B cell (primary cell): ENCODE results near the gene RIN2. TPM values are rescaled to one million over a fixed set of nuclear protein-coding genes. Genes with fewer than 3 reads are reported as not detected.

Experiments
- ATAC-seq: fragments of 200-7000 bp; cut with Tn5 transposase; one replicate; pipeline ENCODE4 v1.10.0; 2021; ENCODE audit warnings: low read depth, mild to moderate bottlenecking, moderate number of reproducible peaks, moderate library complexity
- CTCF ChIA-PET: fragments of 350-600 bp; sonication (Branson Sonifier 250); formaldehyde crosslinking; loops from one replicate; lab custom pipeline; 2021; ENCODE audit warnings: antibody characterized with exemption, inconsistent platforms; lab: Charles Lee
- POLR2A ChIA-PET: fragments of 350-600 bp; sonication (Branson Sonifier 250); formaldehyde crosslinking; loops from one replicate; lab custom pipeline; 2021; ENCODE audit warnings: antibody characterized with exemption; lab: Charles Lee
- DNase-seq: peaks from one replicate; pipeline ENCODE4 v3.0.0; 2013
- H2AFZ ChIP-seq: 2 replicates; pipeline ENCODE4 v1.6.1; 2012; ENCODE audit warnings: mild to moderate bottlenecking, low read depth, low read length; ENCODE audit not compliant: insufficient read depth, poor library complexity, severe bottlenecking
- H3K27ac ChIP-seq, 2 donors: 1 replicate in 1 of 2; 2 replicates in 1 of 2; pipeline ENCODE4 v1.5.1; 2012 to 2013; ENCODE audit warnings: low read length in 2 of 2, mild to moderate bottlenecking in 2 of 2, moderate library complexity in 1 of 2
- H3K27me3 ChIP-seq, 4 experiments: fragments of 200-600 bp in 1 of 4; sonication (generic) in 1 of 4; replicated peaks in 1 of 4; 1 replicate in 2 of 4; 2 replicates in 2 of 4; pipeline versions ENCODE4 v1.6.1 to v1.7.0; 2013 to 2016; ENCODE audit warnings: low read length in 3 of 4, mild to moderate bottlenecking in 2 of 4, mixed read lengths in 1 of 4, moderate library complexity in 1 of 4; ENCODE audit not compliant: insufficient read depth in 4 of 4, control insufficient read depth in 3 of 4; ENCODE audit errors: control extremely low read depth in 1 of 4
- H3K36me3 ChIP-seq, 2 experiments: replicated peaks in 1 of 2; 1 replicate in 1 of 2; 2 replicates in 1 of 2; pipeline versions ENCODE4 v1.6.1 to v1.7.1; 2013; ENCODE audit warnings: low read length in 1 of 2; ENCODE audit not compliant: insufficient read depth in 2 of 2, control insufficient read depth in 1 of 2; ENCODE audit errors: control extremely low read depth in 1 of 2, extremely low read depth in 1 of 2
- H3K4me1 ChIP-seq, 2 donors: fragments of 200-600 bp in 1 of 2; sonication (generic) in 1 of 2; 1 replicate in 1 of 2; 2 replicates in 1 of 2; pipeline versions ENCODE4 v1.5.1 to v1.6.1; 2013 to 2017; ENCODE audit warnings: low read length in 2 of 2; ENCODE audit not compliant: control insufficient read depth in 2 of 2, insufficient read depth in 2 of 2
- H3K4me2 ChIP-seq: replicated peaks from 2 replicates; pipeline ENCODE3; 2012; ENCODE audit warnings: mild to moderate bottlenecking, low read depth, low read length; ENCODE audit not compliant: poor library complexity, severe bottlenecking
- H3K4me3 ChIP-seq, 5 experiments: fragments of 200-600 bp in 1 of 5; sonication (generic) in 1 of 5; 1 replicate in 3 of 5; 2 replicates in 2 of 5; pipeline versions ENCODE4 v1.5.1 to v1.7.0; 2011 to 2016; ENCODE audit warnings: low read length in 4 of 5, mild to moderate bottlenecking in 4 of 5, low read depth in 2 of 5, control low read depth in 1 of 5, moderate library complexity in 1 of 5; ENCODE audit not compliant: insufficient read depth in 1 of 5; ENCODE audit errors: control extremely low read depth in 1 of 5, extremely low read depth in 1 of 5
- H3K79me2 ChIP-seq: fragments of 200-600 bp; sonication (generic); one replicate; pipeline ENCODE4 v1.6.0; 2016; ENCODE audit warnings: low read length; ENCODE audit not compliant: control insufficient read depth, insufficient read depth
- H3K9ac ChIP-seq: fragments of 200-600 bp; sonication (generic); 2 replicates; pipeline ENCODE4 v1.6.1; 2017; ENCODE audit warnings: mild to moderate bottlenecking, low read length, moderate library complexity
- H3K9me3 ChIP-seq, 3 donors: one replicate each; pipeline versions ENCODE4 v1.6.1 to v1.7.1; 2013; ENCODE audit warnings: low read length in 2 of 3; ENCODE audit not compliant: control insufficient read depth in 2 of 3, insufficient read depth in 1 of 3; ENCODE audit errors: control extremely low read depth in 1 of 3
- H4K20me1 ChIP-seq: 2 replicates; pipeline ENCODE4 v1.6.0; 2012; ENCODE audit warnings: mild to moderate bottlenecking, low read length; ENCODE audit not compliant: insufficient read depth, control insufficient read depth, poor library complexity, severe bottlenecking
- H3K27ac Mint-ChIP-seq: one replicate; pipeline ENCODE4 v1.8.0; 2021; ENCODE audit warnings: mixed read lengths
- H3K27me3 Mint-ChIP-seq: one replicate; pipeline ENCODE4 v1.8.0; 2021; ENCODE audit warnings: mixed read lengths
- H3K4me1 Mint-ChIP-seq: one replicate; pipeline ENCODE4 v1.8.0; 2021; ENCODE audit warnings: mixed read lengths
- H3K4me3 Mint-ChIP-seq: one replicate; pipeline ENCODE4 v1.8.0; 2021; ENCODE audit warnings: mixed read lengths
- H3K9me3 Mint-ChIP-seq: one replicate; pipeline ENCODE4 v1.8.0; 2022; ENCODE audit warnings: mixed read lengths; ENCODE audit not compliant: insufficient read depth
- CTCF ChIP-seq: fragments of 200-600 bp; IDR thresholded peaks from one replicate; pipeline ENCODE4 v1.8.0; 2022; ENCODE audit warnings: antibody characterized with exemption, mild to moderate bottlenecking
- EZH2 ChIP-seq: IDR thresholded peaks from 2 replicates; pipeline ENCODE4 v1.6.1; 2012; ENCODE audit warnings: borderline replicate concordance, low read depth, mild to moderate bottlenecking, moderate library complexity, low read length; ENCODE audit not compliant: insufficient read depth, poor library complexity, severe bottlenecking
- WGBS: methylation state at CpG from one replicate; pipeline ENCODE4 v1.1.5; 2013; ENCODE audit warnings: missing lambda C conversion rate; ENCODE audit not compliant: insufficient coverage; 5-methylcytosine and 5-hydroxymethylcytosine counted together
- intact Hi-C: fragments of 100-400 bp; cut with micrococcal nuclease; formaldehyde crosslinking; loops from one replicate; pipeline ENCODE4 v1.10.0; 2022
- polyA plus RNA-seq: library from polyadenylated mRNA; depleted of rRNA; stranded (reverse); fragments of >200 nt; gene quantifications from 2 replicates; pipeline ENCODE4 v1.2.3, GENCODE V29; 2012
- total RNA-seq, 2 donors: library from RNA; stranded (reverse); fragments of 120-200 nt in 1 of 2; gene quantifications; 1 replicate in 1 of 2; 2 replicates in 1 of 2; pipeline versions ENCODE4 v1.2.3 to v1.2.4, GENCODE V29; 2013 to 2022

RIN2 gene
- total and polyA plus RNA-seq, 2 donors (not counting 1 experiment from before 2014, with no cell fraction given): 0.15 to 0.32 TPM

GRCh38 chr20:19725373-19725772, 32.7 kb upstream of the RIN2 start:
- Histone ChIP-seq H3K27me3 (no peaks in the 10 kb centered on the region), H4K20me1 (no peaks in the 10 kb centered on the region), H3K9ac (no peak overlapping the region), H3K79me2 (no peaks in the 10 kb centered on the region), H3K4me1 (peaks cover 20 to 24% of the 10 kb centered on the region in 2 donors), H3K4me3 (no peak overlapping the region), H3K9me3 (peaks cover 0 to 6% (median 0%) of the 10 kb centered on the region in 3 donors), H3K4me2 (no peak overlapping the region), H3K36me3 (no peaks in the 10 kb centered on the region), H2AFZ (no peak overlapping the region), H3K27ac (no peak overlapping the region)
- no peak for TF ChIP-seq EZH2
- no peak for TF ChIP-seq CTCF
- DNase-seq (no peak), ATAC-seq (no peak)
- Mint-ChIP-seq H3K4me3 (no peak overlapping the region), H3K4me1 (peaks cover 29% of the 10 kb centered on the region), H3K27ac (no peak overlapping the region), H3K9me3 (no peaks in the 10 kb centered on the region), H3K27me3 (no peaks in the 10 kb centered on the region)
- intact Hi-C loops: no loop called here
- no CpG with 5 or more reads among the region's 4 CpGs for WGBS
- CTCF ChIA-PET: interaction anchor here (0.8 kb wide), 1 partner anchor 32 kb away, joined by 3 read pairs; no protein-coding TSS in a partner anchor
- POLR2A ChIA-PET: no interaction called here

- H3K9me3 Mint-ChIP-seq: no peaks in the 10 kb centered on the region
- H3K4me3 Mint-ChIP-seq: no peak overlapping the region
- Histone ChIP-seq H3K27ac (no peak overlapping the region), H2AFZ (no peak overlapping the region), H3K79me2 (no peaks in the 10 kb centered on the region), H3K36me3 (no peaks in the 10 kb centered on the region), H4K20me1 (no peaks in the 10 kb centered on the region), H3K4me2 (no peak overlapping the region), H3K4me1 (peaks cover 20 to 24% of the 10 kb centered on the region in 2 donors), H3K27me3 (no peaks in the 10 kb centered on the region), H3K9me3 (peaks cover 0 to 6% (median 0%) of the 10 kb centered on the region in 3 donors), H3K9ac (no peak overlapping the region), H3K4me3 (no peak overlapping the region)
- H3K27me3 Mint-ChIP-seq: no peaks in the 10 kb centered on the region
- intact Hi-C loops: no loop called here
- TF ChIP-seq CTCF: no peak
- TF ChIP-seq EZH2: no peak
- WGBS: no CpG with 5 or more reads among the region's 1 CpG
- peaks cover 29% of the 10 kb centered on the region for H3K4me1 Mint-ChIP-seq
- H3K27ac Mint-ChIP-seq: no peak overlapping the region
- ChIA-PET CTCF (no interaction called here), POLR2A (no interaction called here)
- ATAC-seq (no peak), DNase-seq (no peak)
These were observed 32.1 kb upstream of the RIN2 start for GRCh38 chr20:19725814-19726525.
